HepG2 (cell line): ENCODE results near the gene CARMIL3. TPM values are rescaled to one million over a fixed set of nuclear protein-coding genes. Genes with fewer than 3 reads are reported as not detected.

Experiments used
- ADNP ChIP-seq: sonication (generic); formaldehyde crosslinking; IDR thresholded peaks from 2 replicates; pipeline ENCODE4 v1.4.0; 2020; ENCODE audit warnings: missing genetic modification reagents
- CBX5 ChIP-seq: sonication (generic); formaldehyde crosslinking; IDR thresholded peaks from 2 replicates; pipeline ENCODE4 v1.4.0; 2020; ENCODE audit warnings: missing genetic modification reagents, borderline replicate concordance
- IRF1 ChIP-seq: sonication (generic); formaldehyde crosslinking; IDR thresholded peaks from 2 replicates; pipeline ENCODE4 v1.4.0; 2020; ENCODE audit warnings: low read depth, mild to moderate bottlenecking, missing genetic modification reagents
- MTA3 ChIP-seq: sonication (generic); formaldehyde crosslinking; IDR thresholded peaks from 2 replicates; pipeline ENCODE4 v1.4.0; 2020; ENCODE audit warnings: missing genetic modification reagents
- MXD1 ChIP-seq: sonication (generic); formaldehyde crosslinking; IDR thresholded peaks from 2 replicates; pipeline ENCODE4 v1.4.0; 2020; ENCODE audit warnings: mild to moderate bottlenecking, missing genetic modification reagents
- PHB2 ChIP-seq: fragments of 450-650 bp; IDR thresholded peaks from 2 replicates; pipeline ENCODE4 v1.6.1; 2018; ENCODE audit not compliant: partially characterized antibody
- REPIN1 ChIP-seq: sonication (generic); formaldehyde crosslinking; IDR thresholded peaks from 2 replicates; pipeline ENCODE4 v1.8.0; 2022; ENCODE audit warnings: missing genetic modification reagents, low read depth, mild to moderate bottlenecking, borderline replicate concordance
- TCF7L2 ChIP-seq: IDR thresholded peaks from 2 replicates; pipeline ENCODE4 v1.6.1; 2011; ENCODE audit warnings: mild to moderate bottlenecking, low read depth, low read length, moderate library complexity
- ZBTB21 ChIP-seq: sonication (generic); formaldehyde crosslinking; IDR thresholded peaks from 2 replicates; pipeline ENCODE4 v1.4.0; 2020; ENCODE audit warnings: missing genetic modification reagents
- ZFP36L1 ChIP-seq: sonication (generic); formaldehyde crosslinking; IDR thresholded peaks from 2 replicates; pipeline ENCODE4 v1.8.0; 2022; ENCODE audit warnings: mild to moderate bottlenecking, missing genetic modification reagents, moderate library complexity
- ZKSCAN5 ChIP-seq: sonication (generic); formaldehyde crosslinking; IDR thresholded peaks from 2 replicates; pipeline ENCODE4 v1.5.1; 2020; ENCODE audit warnings: mild to moderate bottlenecking, missing genetic modification reagents
- ZMYM4 ChIP-seq: sonication (generic); formaldehyde crosslinking; IDR thresholded peaks from 2 replicates; pipeline ENCODE4 v1.8.1; 2023; ENCODE audit warnings: mild to moderate bottlenecking, missing genetic modification reagents
- ZNF24 ChIP-seq: fragments of 450-650 bp; IDR thresholded peaks from 2 replicates; pipeline ENCODE4 v1.6.1; 2017; ENCODE audit warnings: antibody characterized with exemption, mild to moderate bottlenecking
- ZNF598 ChIP-seq: sonication (generic); formaldehyde crosslinking; IDR thresholded peaks from 2 replicates; pipeline ENCODE4 v1.5.1; 2020; ENCODE audit warnings: mild to moderate bottlenecking, missing genetic modification reagents, borderline replicate concordance
- ZNF720 ChIP-seq: sonication (generic); formaldehyde crosslinking; IDR thresholded peaks from 2 replicates; pipeline ENCODE4 v1.4.0; 2020; ENCODE audit warnings: missing genetic modification reagents
- polyA plus RNA-seq, 8 experiments: library from polyadenylated mRNA; depleted of rRNA in 3 of 8; stranded (reverse) in 7 of 8; unstranded in 1 of 8; fragments of >200 nt; fragmentation: Illumina TruSeq in 4 of 8; extraction: Trizol in 4 of 8; gene quantifications; 2 replicates each; pipeline versions ENCODE4 v1.2.1 to v1.2.3, GENCODE V29; 2011 to 2016; ENCODE audit warnings: low read depth in 4 of 8, missing spikeins in 1 of 8, mixed read lengths in 1 of 8; ENCODE audit not compliant: insufficient read depth in 1 of 8
- total RNA-seq, 5 experiments: library from RNA; depleted of rRNA; stranded (reverse); fragments of >200 nt; fragmentation: Illumina TruSeq; extraction: Trizol; gene quantifications; 2 replicates each; pipeline ENCODE4 v1.2.3, GENCODE V29; 2016; ENCODE audit warnings: low read depth in 1 of 5
- TF ChIP-seq, protein P1 (sequence below): sonication (generic); formaldehyde crosslinking; IDR thresholded peaks from 2 replicates; pipeline ENCODE4 v1.4.0; 2020; ENCODE audit warnings: missing genetic modification reagents
- TF ChIP-seq, protein P2 (sequence below): sonication (generic); formaldehyde crosslinking; IDR thresholded peaks from 2 replicates; pipeline ENCODE4 v1.4.0; 2020; ENCODE audit warnings: missing genetic modification reagents
- TF ChIP-seq, protein P3 (sequence below): sonication (generic); formaldehyde crosslinking; IDR thresholded peaks from 2 replicates; pipeline ENCODE4 v1.5.0; 2020; ENCODE audit warnings: missing genetic modification reagents
- TF ChIP-seq, protein P4 (sequence below): IDR thresholded peaks from 2 replicates; pipeline ENCODE4 v1.6.1; 2016; ENCODE audit warnings: missing genetic modification reagents, missing compliant biosample characterization
- TF ChIP-seq, protein P5 (sequence below): sonication (generic); formaldehyde crosslinking; IDR thresholded peaks from 2 replicates; pipeline ENCODE4 v1.9.0; 2021; ENCODE audit warnings: missing genetic modification reagents, borderline replicate concordance

Gene CARMIL3
- total and polyA plus RNA-seq, 2 of the 13 experiments (the other 11 are each of a cell fraction or from before 2014, with no cell fraction given) = 0.27 to 0.55 TPM

- peak; percentile 60; the same call in 1 of the 2 replicates for TF ChIP-seq IRF1 (CRISPR knock-in tag)
- no peak; the same call in 1 of the 2 replicates for TF ChIP-seq ZKSCAN5 (CRISPR knock-in tag)
- no peak; the same call in 1 of the 2 replicates for TF ChIP-seq MTA3 (CRISPR knock-in tag)
- peak; percentile 93 for TF ChIP-seq MXD1
- peak; percentile 49; the same call in 1 of the 2 replicates for TF ChIP-seq ZMYM4 (CRISPR knock-in tag)
- TF ChIP-seq ZNF24 = no peak
- TF ChIP-seq ZNF720 (CRISPR knock-in tag) = no peak
- peak; percentile 54; the same call in 1 of the 2 replicates for TF ChIP-seq CBX5
- TF ChIP-seq, protein P1, sequence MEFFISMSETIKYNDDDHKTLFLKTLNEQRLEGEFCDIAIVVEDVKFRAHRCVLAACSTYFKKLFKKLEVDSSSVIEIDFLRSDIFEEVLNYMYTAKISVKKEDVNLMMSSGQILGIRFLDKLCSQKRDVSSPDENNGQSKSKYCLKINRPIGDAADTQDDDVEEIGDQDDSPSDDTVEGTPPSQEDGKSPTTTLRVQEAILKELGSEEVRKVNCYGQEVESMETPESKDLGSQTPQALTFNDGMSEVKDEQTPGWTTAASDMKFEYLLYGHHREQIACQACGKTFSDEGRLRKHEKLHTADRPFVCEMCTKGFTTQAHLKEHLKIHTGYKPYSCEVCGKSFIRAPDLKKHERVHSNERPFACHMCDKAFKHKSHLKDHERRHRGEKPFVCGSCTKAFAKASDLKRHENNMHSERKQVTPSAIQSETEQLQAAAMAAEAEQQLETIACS (CRISPR knock-in tag) = peak; percentile 87
- TF ChIP-seq, protein P2, sequence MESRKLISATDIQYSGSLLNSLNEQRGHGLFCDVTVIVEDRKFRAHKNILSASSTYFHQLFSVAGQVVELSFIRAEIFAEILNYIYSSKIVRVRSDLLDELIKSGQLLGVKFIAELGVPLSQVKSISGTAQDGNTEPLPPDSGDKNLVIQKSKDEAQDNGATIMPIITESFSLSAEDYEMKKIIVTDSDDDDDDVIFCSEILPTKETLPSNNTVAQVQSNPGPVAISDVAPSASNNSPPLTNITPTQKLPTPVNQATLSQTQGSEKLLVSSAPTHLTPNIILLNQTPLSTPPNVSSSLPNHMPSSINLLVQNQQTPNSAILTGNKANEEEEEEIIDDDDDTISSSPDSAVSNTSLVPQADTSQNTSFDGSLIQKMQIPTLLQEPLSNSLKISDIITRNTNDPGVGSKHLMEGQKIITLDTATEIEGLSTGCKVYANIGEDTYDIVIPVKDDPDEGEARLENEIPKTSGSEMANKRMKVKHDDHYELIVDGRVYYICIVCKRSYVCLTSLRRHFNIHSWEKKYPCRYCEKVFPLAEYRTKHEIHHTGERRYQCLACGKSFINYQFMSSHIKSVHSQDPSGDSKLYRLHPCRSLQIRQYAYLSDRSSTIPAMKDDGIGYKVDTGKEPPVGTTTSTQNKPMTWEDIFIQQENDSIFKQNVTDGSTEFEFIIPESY (CRISPR knock-in tag) = peak; percentile 49; the same call in 1 of the 2 replicates
- TF ChIP-seq, protein P3, sequence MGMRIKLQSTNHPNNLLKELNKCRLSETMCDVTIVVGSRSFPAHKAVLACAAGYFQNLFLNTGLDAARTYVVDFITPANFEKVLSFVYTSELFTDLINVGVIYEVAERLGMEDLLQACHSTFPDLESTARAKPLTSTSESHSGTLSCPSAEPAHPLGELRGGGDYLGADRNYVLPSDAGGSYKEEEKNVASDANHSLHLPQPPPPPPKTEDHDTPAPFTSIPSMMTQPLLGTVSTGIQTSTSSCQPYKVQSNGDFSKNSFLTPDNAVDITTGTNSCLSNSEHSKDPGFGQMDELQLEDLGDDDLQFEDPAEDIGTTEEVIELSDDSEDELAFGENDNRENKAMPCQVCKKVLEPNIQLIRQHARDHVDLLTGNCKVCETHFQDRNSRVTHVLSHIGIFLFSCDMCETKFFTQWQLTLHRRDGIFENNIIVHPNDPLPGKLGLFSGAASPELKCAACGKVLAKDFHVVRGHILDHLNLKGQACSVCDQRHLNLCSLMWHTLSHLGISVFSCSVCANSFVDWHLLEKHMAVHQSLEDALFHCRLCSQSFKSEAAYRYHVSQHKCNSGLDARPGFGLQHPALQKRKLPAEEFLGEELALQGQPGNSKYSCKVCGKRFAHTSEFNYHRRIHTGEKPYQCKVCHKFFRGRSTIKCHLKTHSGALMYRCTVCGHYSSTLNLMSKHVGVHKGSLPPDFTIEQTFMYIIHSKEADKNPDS = 0 out of 2 replicates have a peak, but pooled peaks have one; percentile 68
- TF ChIP-seq ADNP (CRISPR knock-in tag) = 0 out of 2 replicates have a peak, but pooled peaks have one; percentile 10
- TF ChIP-seq, protein P4, sequence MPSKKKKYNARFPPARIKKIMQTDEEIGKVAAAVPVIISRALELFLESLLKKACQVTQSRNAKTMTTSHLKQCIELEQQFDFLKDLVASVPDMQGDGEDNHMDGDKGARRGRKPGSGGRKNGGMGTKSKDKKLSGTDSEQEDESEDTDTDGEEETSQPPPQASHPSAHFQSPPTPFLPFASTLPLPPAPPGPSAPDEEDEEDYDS (CRISPR knock-in tag) = peak; percentile 59
- no peak for TF ChIP-seq TCF7L2
- TF ChIP-seq, protein P5, sequence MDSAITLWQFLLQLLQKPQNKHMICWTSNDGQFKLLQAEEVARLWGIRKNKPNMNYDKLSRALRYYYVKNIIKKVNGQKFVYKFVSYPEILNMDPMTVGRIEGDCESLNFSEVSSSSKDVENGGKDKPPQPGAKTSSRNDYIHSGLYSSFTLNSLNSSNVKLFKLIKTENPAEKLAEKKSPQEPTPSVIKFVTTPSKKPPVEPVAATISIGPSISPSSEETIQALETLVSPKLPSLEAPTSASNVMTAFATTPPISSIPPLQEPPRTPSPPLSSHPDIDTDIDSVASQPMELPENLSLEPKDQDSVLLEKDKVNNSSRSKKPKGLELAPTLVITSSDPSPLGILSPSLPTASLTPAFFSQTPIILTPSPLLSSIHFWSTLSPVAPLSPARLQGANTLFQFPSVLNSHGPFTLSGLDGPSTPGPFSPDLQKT (CRISPR knock-in tag) = peak; percentile 86; the same call in 1 of the 2 replicates
- TF ChIP-seq PHB2 = no peak
- peak; percentile 54; the same call in 1 of the 2 replicates for TF ChIP-seq ZFP36L1 (CRISPR knock-in tag)
- no peak for TF ChIP-seq REPIN1 (CRISPR knock-in tag)
- TF ChIP-seq ZNF598 (CRISPR knock-in tag) = peak; percentile 36; the same call in 1 of the 2 replicates
- TF ChIP-seq ZBTB21 = peak; percentile 58; the same call in 1 of the 2 replicates
Measured at GRCh38 chr14:24051789-24052655, at the start of gene CARMIL3 (continued).
